ENCODE data around the gene FBXW8. TPM values are rescaled to one million over a fixed set of nuclear protein-coding genes. Genes with fewer than 3 reads are reported as not detected.
A peak's percentile ranks its signal among the peaks of the same experiment; 100 is the strongest.

Gene FBXW8
- total RNA-seq, 1 experiment from 2014 or later: 15.3 TPM

DNA sequence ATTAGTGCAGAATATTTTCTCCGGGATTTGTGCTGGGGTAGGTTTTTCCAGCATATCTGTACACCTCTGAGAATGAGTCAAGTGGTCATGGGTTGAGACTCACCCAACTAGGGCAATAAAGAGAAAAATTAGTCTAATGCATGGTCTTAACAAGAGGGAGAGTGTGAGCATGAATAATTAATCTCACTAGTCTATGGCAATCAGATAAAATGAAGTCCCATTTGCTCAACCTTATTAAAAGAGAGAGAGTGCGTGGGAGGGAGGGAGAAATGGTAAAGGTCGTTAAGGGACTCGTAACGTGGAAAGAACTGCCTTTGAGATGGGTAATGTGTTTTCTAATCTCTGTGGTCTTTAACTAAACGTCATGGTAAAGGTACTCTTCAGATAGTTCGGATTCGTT lies 96.8 kb downstream of the FBXW8 start:
- no peak overlapping the region for H3K14ac ChIP-seq (ENCODE audit: insufficient read depth, low read length)
- no peak overlapping the region for H3K18ac ChIP-seq (ENCODE audit: insufficient read length, low read depth, low read length)
- no peak overlapping the region for H3K56ac ChIP-seq (ENCODE audit: insufficient read length, low read depth, low read length)
- Mint-ChIP-seq H3K4me1 (peaks cover 60 to 68% of the 10 kb centered on the region in 2 experiments), H3K27ac (0 out of 7 replicates have a peak overlapping the region, but pooled peaks of 1 of the 3 experiments have one; percentile 7), H3K27me3 (ENCODE audit: low read depth) (no peaks in the 10 kb centered on the region), H3K36me3 (ENCODE audit: insufficient read depth in 1 of 3, low read depth in 3 of 3) (peaks cover 6 to 19% (median 18%) of the 10 kb centered on the region in 3 experiments), H3K9me3 (no peaks in the 10 kb centered on the region), H3K4me3 (no peak overlapping the region)
- H4K20me1 ChIP-seq (ENCODE audit: control insufficient read depth, insufficient read depth, insufficient read length): no peaks in the 10 kb centered on the region
- no peak overlapping the region for H2BK12ac ChIP-seq (ENCODE audit: insufficient read length, low read depth, low read length)
- no peaks in the 10 kb centered on the region for H3K27me3 ChIP-seq (ENCODE audit: insufficient read depth, low read length)
- no peak overlapping the region for H2BK120ac ChIP-seq (ENCODE audit: low read depth, low read length, poor library complexity, severe bottlenecking)
- H3T11ph ChIP-seq (ENCODE audit: low read length): no peak overlapping the region
- H2AFZ ChIP-seq (ENCODE audit: low read length): no peak overlapping the region
- 100% methylated on average over 4 of the region's 8 CpGs for WGBS (ENCODE audit: extremely low coverage, insufficient read length, low lambda C conversion rate)
- H2BK15ac ChIP-seq (ENCODE audit: low read depth, low read length): no peak overlapping the region
- H3K9ac ChIP-seq (ENCODE audit: extremely low read depth, insufficient read length, low read length): no peak overlapping the region
- DNase-seq: no peak
- H4K8ac ChIP-seq (replicated peaks; ENCODE audit: insufficient read length, low read depth, low read length): no peak overlapping the region
- TF ChIP-seq, protein P1, sequence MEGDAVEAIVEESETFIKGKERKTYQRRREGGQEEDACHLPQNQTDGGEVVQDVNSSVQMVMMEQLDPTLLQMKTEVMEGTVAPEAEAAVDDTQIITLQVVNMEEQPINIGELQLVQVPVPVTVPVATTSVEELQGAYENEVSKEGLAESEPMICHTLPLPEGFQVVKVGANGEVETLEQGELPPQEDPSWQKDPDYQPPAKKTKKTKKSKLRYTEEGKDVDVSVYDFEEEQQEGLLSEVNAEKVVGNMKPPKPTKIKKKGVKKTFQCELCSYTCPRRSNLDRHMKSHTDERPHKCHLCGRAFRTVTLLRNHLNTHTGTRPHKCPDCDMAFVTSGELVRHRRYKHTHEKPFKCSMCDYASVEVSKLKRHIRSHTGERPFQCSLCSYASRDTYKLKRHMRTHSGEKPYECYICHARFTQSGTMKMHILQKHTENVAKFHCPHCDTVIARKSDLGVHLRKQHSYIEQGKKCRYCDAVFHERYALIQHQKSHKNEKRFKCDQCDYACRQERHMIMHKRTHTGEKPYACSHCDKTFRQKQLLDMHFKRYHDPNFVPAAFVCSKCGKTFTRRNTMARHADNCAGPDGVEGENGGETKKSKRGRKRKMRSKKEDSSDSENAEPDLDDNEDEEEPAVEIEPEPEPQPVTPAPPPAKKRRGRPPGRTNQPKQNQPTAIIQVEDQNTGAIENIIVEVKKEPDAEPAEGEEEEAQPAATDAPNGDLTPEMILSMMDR (conservative IDR thresholded peaks at IDR 0.05): no peak
- no peak overlapping the region for H3K27ac ChIP-seq (ENCODE audit: insufficient read length, low read depth, low read length)
- H3K79me1 ChIP-seq (ENCODE audit: insufficient read depth, low read depth, low read length, poor library complexity, severe bottlenecking): no peaks in the 10 kb centered on the region
- no peak overlapping the region for H4K91ac ChIP-seq (ENCODE audit: insufficient read length, low read depth, low read length)
- H2AK5ac ChIP-seq (ENCODE audit: insufficient read length, low read length): no peak overlapping the region
- no peaks in the 10 kb centered on the region for H3K9me3 ChIP-seq (ENCODE audit: control insufficient read depth, low read depth, low read length)
- H3K4me2 ChIP-seq (ENCODE audit: insufficient read depth, insufficient read length, low read length): no peak overlapping the region
- H2BK20ac ChIP-seq (ENCODE audit: low read depth, low read length, poor library complexity, severe bottlenecking): no peak overlapping the region
- no peak overlapping the region for H3K4ac ChIP-seq (ENCODE audit: low read depth, low read length)
- no peaks in the 10 kb centered on the region for H3K79me2 ChIP-seq (ENCODE audit: insufficient read depth, low read length)
- no peak overlapping the region for H3K23ac ChIP-seq (ENCODE audit: insufficient read length, low read depth, low read length)
- no peak overlapping the region for H4K5ac ChIP-seq (ENCODE audit: insufficient read length, low read depth, low read length)
- no peak overlapping the region for H2BK5ac ChIP-seq (ENCODE audit: insufficient read length, low read length)
- no peaks in the 10 kb centered on the region for H3K23me2 ChIP-seq (ENCODE audit: insufficient read length, low read depth, low read length, poor library complexity, severe bottlenecking)
- H3K4me1 ChIP-seq (ENCODE audit: insufficient read depth, low read length): peaks cover 13% of the 10 kb centered on the region; the same call in 1 of the 2 replicates
